ENCODE data around the gene PIK3R6. TPM values are rescaled to one million over a fixed set of nuclear protein-coding genes. Genes with fewer than 3 reads are reported as not detected.
A peak's percentile ranks its signal among the peaks of the same experiment; 100 is the strongest.

The PIK3R6 gene
- total and polyA plus RNA-seq, 10 of the 15 experiments (the other 5 are each of a cell fraction or from before 2014, with no cell fraction given), result 6.7 to 146 (median 68.2) TPM

DNA sequence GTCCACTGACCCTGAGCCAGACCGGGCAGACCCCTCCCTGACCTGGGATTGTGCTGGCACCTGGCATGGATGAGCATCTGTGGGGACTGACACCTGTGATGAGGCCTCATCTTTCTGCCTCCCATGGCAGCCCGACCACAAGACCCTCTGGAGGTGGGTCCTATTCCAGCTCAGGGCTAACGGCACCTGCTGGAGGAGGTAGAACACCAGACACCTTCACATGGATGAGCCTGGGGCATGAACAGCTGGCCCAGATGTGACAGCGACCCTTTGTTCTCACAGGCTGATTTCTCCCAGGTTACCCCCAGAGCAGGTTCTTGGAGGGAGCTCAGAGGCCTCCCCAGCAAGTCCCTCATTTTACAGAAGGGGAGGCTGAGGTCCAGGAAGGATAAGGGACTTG, 46.4 kb upstream of the PIK3R6 start:
- no peak overlapping the region for H3K9ac ChIP-seq (ENCODE audit: control insufficient read depth, insufficient read depth, low read length)
- no peak overlapping the region for H3K27ac ChIP-seq (ENCODE audit: control insufficient read depth, insufficient read depth)
- no peak overlapping the region for H2AFZ ChIP-seq (ENCODE audit: control insufficient read depth, low read depth, low read length)
- CTCF ChIA-PET, result interaction anchor here (1.3 to 6.2 kb wide), 2 partner anchors 14 to 128 kb away, joined by 4 to 45 read pairs; no protein-coding TSS in a partner anchor
- in situ Hi-C loops (cut with MboI), result no loop called here
- peaks cover 2% of the 10 kb centered on the region; the same call in 1 of the 3 replicates for H3K9me3 ChIP-seq (replicated peaks; ENCODE audit: control insufficient read depth, insufficient read depth, low read length)
- H3K4me1 ChIP-seq (ENCODE audit: control insufficient read depth, insufficient read depth, low read length), result peaks cover 40% of the 10 kb centered on the region
- BruUV-seq (replicated peaks), result no TSS peak
- ATAC-seq, result no peak
- intact Hi-C loops (cut with micrococcal nuclease; ENCODE audit: unreplicated experiment), result loop anchor here (2.0 kb wide), 1 partner anchor 13 kb away; no protein-coding TSS in a partner anchor
- H4K20me1 ChIP-seq (ENCODE audit: control insufficient read depth, insufficient read depth), result no peaks in the 10 kb centered on the region
- SMC1A ChIA-PET (ENCODE audit: uncharacterized antibody, unreplicated experiment), result interaction anchor here (1.0 to 4.2 kb wide), 8 partner anchors 12 to 82 kb away, joined by 3 to 19 read pairs (median 3); no protein-coding TSS in a partner anchor
- no peaks in the 10 kb centered on the region for H3K27me3 ChIP-seq (replicated peaks in 1 of 2; ENCODE audit: control insufficient read depth in 2 of 2, insufficient read depth in 2 of 2, low read length in 1 of 2)
- H3K36me3 ChIP-seq (ENCODE audit: control insufficient read depth in 2 of 2, insufficient read depth in 2 of 2, low read length in 1 of 2), result peaks cover 17 to 29% of the 10 kb centered on the region in 2 experiments; a peak in 3 of 4 replicates
- H3K79me2 ChIP-seq (ENCODE audit: control insufficient read depth, insufficient read depth, low read length), result peaks cover 31% of the 10 kb centered on the region
- no peak for DNase-seq (ENCODE audit: low read depth, low spot score)
- POLR2A ChIA-PET, result interaction anchor here (0.5 to 1.5 kb wide), 2 partner anchors 13 to 57 kb away, joined by 3 read pairs; no protein-coding TSS in a partner anchor
- no peak overlapping the region for H3K4me2 ChIP-seq (ENCODE audit: control insufficient read depth, insufficient read depth)
- 96% methylated on average over 4 of the region's 4 CpGs for WGBS (ENCODE audit: insufficient coverage, insufficient replicate concordance, low lambda C conversion rate, missing lambda C conversion rate)
- no peak for FAIRE-seq
- RAD21 ChIA-PET (ENCODE audit: unreplicated experiment), result interaction anchor here (5.5 kb wide), 1 partner anchor 13 kb away, joined by 40 read pairs; no protein-coding TSS in a partner anchor
- TF ChIP-seq, protein P1, sequence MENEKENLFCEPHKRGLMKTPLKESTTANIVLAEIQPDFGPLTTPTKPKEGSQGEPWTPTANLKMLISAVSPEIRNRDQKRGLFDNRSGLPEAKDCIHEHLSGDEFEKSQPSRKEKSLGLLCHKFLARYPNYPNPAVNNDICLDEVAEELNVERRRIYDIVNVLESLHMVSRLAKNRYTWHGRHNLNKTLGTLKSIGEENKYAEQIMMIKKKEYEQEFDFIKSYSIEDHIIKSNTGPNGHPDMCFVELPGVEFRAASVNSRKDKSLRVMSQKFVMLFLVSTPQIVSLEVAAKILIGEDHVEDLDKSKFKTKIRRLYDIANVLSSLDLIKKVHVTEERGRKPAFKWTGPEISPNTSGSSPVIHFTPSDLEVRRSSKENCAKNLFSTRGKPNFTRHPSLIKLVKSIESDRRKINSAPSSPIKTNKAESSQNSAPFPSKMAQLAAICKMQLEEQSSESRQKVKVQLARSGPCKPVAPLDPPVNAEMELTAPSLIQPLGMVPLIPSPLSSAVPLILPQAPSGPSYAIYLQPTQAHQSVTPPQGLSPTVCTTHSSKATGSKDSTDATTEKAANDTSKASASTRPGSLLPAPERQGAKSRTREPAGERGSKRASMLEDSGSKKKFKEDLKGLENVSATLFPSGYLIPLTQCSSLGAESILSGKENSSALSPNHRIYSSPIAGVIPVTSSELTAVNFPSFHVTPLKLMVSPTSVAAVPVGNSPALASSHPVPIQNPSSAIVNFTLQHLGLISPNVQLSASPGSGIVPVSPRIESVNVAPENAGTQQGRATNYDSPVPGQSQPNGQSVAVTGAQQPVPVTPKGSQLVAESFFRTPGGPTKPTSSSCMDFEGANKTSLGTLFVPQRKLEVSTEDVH (IDR thresholded peaks at IDR 0.05; ENCODE audit: low read depth, partially characterized antibody), result no peak
- peak; percentile 49; the same call in 1 of the 2 replicates for TF ChIP-seq POLR2A (IDR thresholded peaks at IDR 0.05; ENCODE audit: low read depth, low read length)
- H3K4me3 ChIP-seq, result no peak overlapping the region

DNA sequence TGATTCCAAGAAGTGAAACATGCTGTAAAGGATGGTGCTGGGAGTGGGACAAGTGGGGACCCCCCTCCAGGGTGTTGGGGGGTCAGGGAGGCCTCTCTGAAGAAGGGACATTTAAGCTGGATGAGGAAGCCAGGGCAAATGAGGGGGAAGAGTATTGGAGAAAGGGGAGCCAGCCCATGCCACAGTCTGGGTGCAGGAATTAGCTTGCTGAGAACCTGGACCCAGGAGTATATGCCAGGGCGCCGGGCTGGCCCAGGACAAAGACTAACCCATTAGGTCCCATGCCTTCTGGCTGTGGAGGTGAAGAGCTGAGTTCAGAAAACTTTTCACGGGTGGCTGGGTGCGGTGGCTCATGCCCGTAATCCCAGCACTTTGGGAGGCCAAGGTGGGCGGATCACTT, 45.6 kb upstream of the PIK3R6 start:
- Histone ChIP-seq H3K4me3 (no peak overlapping the region), H3K9me3 (replicated peaks; ENCODE audit: control insufficient read depth, insufficient read depth, low read length) (peaks cover 2% of the 10 kb centered on the region; the same call in 1 of the 3 replicates), H4K20me1 (ENCODE audit: control insufficient read depth, insufficient read depth) (no peaks in the 10 kb centered on the region), H3K27ac (ENCODE audit: control insufficient read depth, insufficient read depth) (no peak overlapping the region), H3K27me3 (replicated peaks in 1 of 2; ENCODE audit: control insufficient read depth in 2 of 2, insufficient read depth in 2 of 2, low read length in 1 of 2) (no peaks in the 10 kb centered on the region), H3K4me2 (ENCODE audit: control insufficient read depth, insufficient read depth) (no peak overlapping the region), H3K79me2 (ENCODE audit: control insufficient read depth, insufficient read depth, low read length) (peaks cover 25% of the 10 kb centered on the region), H2AFZ (ENCODE audit: control insufficient read depth, low read depth, low read length) (no peak overlapping the region), H3K4me1 (ENCODE audit: control insufficient read depth, insufficient read depth, low read length) (peaks cover 38% of the 10 kb centered on the region), H3K36me3 (ENCODE audit: control insufficient read depth in 2 of 2, insufficient read depth in 2 of 2, low read length in 1 of 2) (peaks cover 22 to 34% of the 10 kb centered on the region in 2 experiments; a peak in 3 of 4 replicates), H3K9ac (ENCODE audit: control insufficient read depth, insufficient read depth, low read length) (no peak overlapping the region)
- no peak for ATAC-seq
- DNase-seq (ENCODE audit: low read depth, low spot score), result no peak
- 98% methylated on average over 6 of the region's 6 CpGs for WGBS (ENCODE audit: insufficient coverage, insufficient replicate concordance, low lambda C conversion rate, missing lambda C conversion rate)
- BruUV-seq (replicated peaks), result no TSS peak
- RAD21 ChIA-PET (ENCODE audit: unreplicated experiment), result interaction anchor here (0.7 to 5.5 kb wide), 2 partner anchors 13 to 45 kb away, joined by 3 to 40 read pairs; no protein-coding TSS in a partner anchor
- in situ Hi-C loops (cut with MboI), result no loop called here
- CTCF ChIA-PET, result interaction anchor here (1.7 to 6.2 kb wide), 2 partner anchors 13 to 84 kb away, joined by 5 to 45 read pairs; no protein-coding TSS in a partner anchor
- FAIRE-seq, result no peak
- POLR2A ChIA-PET, result interaction anchor here (0.7 to 2.6 kb wide), 4 partner anchors 9 to 12 kb away, joined by 3 to 14 read pairs (median 5); no protein-coding TSS in a partner anchor
- intact Hi-C loops (cut with micrococcal nuclease; ENCODE audit: unreplicated experiment), result no loop called here
- SMC1A ChIA-PET (ENCODE audit: uncharacterized antibody, unreplicated experiment), result interaction anchor here (1.0 to 4.2 kb wide), 12 partner anchors 10 to 85 kb away, joined by 3 to 19 read pairs (median 5); no protein-coding TSS in a partner anchor
- no peak for TF ChIP-seq MTA3 (IDR thresholded peaks at IDR 0.05; ENCODE audit: borderline replicate concordance, low read length)
- TF ChIP-seq, protein P2, sequence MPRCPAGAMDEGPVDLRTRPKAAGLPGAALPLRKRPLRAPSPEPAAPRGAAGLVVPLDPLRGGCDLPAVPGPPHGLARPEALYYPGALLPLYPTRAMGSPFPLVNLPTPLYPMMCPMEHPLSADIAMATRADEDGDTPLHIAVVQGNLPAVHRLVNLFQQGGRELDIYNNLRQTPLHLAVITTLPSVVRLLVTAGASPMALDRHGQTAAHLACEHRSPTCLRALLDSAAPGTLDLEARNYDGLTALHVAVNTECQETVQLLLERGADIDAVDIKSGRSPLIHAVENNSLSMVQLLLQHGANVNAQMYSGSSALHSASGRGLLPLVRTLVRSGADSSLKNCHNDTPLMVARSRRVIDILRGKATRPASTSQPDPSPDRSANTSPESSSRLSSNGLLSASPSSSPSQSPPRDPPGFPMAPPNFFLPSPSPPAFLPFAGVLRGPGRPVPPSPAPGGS (IDR thresholded peaks at IDR 0.05; ENCODE audit: borderline replicate concordance, insufficient read depth, low read depth, low read length, poor library complexity, severe bottlenecking), result no peak
- TF ChIP-seq ZNF24 (IDR thresholded peaks at IDR 0.05), result no peak
- TF ChIP-seq NFYA (IDR thresholded peaks at IDR 0.05; ENCODE audit: borderline replicate concordance, low read depth, low read length), result no peak
- no peak for TF ChIP-seq IKZF1 (conservative IDR thresholded peaks at IDR 0.05)
- no peak for TF ChIP-seq YY1 (IDR thresholded peaks at IDR 0.05; ENCODE audit: low read depth, low read length)
- no peak for TF ChIP-seq POLR2A (IDR thresholded peaks at IDR 0.05; ENCODE audit: low read depth, low read length)
- TF ChIP-seq RBBP5 (conservative IDR thresholded peaks at IDR 0.05), result no peak
- TF ChIP-seq ZNF384 (IDR thresholded peaks at IDR 0.05; ENCODE audit: borderline replicate concordance, low read depth, low read length), result no peak
- TF ChIP-seq SIX5 (IDR thresholded peaks at IDR 0.05; ENCODE audit: low read depth, low read length, severe bottlenecking), result no peak
- TF ChIP-seq ZNF274 (IDR thresholded peaks at IDR 0.05; ENCODE audit: insufficient read depth, insufficient read length), result no peak
- TF ChIP-seq HCFC1 (IDR thresholded peaks at IDR 0.05; ENCODE audit: low read length), result no peak
- TF ChIP-seq NBN (IDR thresholded peaks at IDR 0.05), result no peak

Measured in GM12878 (cell line).